Activated T-cell treated with anti-CD3 and anti-CD28 coated beads for 4 hours (primary cell): ENCODE results near the gene TRABD2B.

ENCODE experiments used
- DNase-seq: peaks from one replicate; pipeline ENCODE4 v3.0.0-alpha.2; 2020

TRABD2B gene

GRCh38 chr1:48021792-48022191 is 24.6 kb upstream of the TRABD2B start:
- no peak for DNase-seq

GRCh38 chr1:48019714-48020315 is 22.6 kb upstream of the TRABD2B start:
- DNase-seq, result no peak

- no peak for DNase-seq
These were observed 21.6 kb upstream of the TRABD2B start for GRCh38 chr1:48018799-48019198.

- DNase-seq, result no peak
These were observed 20.5 kb upstream of the TRABD2B start for GRCh38 chr1:48017716-48018115.

DNA sequence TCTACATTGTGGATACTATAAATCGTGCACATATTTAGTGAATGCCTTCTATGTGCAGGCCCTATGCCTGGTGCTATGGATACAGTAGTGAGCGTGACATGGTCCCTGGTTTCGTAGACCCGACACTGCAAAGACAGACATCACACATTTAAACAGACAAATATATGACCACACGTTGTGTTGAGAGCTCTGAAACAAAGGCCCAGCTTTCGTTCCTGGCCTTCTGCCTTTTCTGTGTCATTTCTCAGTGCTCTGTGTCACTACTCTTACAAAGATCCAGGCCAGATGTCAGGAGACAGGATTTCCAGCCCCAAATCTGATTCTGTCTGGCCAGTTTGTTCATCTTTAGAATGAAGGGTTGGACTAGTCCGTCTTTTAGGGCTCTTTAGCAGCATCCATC is 19.3 kb upstream of the TRABD2B start:
- no peak for DNase-seq

- no peak for DNase-seq
These were observed 16.1 kb upstream of the TRABD2B start for GRCh38 chr1:48013270-48013669.

GRCh38 chr1:48007047-48007446 is 9.9 kb upstream of the TRABD2B start:
- DNase-seq, result no peak

DNA sequence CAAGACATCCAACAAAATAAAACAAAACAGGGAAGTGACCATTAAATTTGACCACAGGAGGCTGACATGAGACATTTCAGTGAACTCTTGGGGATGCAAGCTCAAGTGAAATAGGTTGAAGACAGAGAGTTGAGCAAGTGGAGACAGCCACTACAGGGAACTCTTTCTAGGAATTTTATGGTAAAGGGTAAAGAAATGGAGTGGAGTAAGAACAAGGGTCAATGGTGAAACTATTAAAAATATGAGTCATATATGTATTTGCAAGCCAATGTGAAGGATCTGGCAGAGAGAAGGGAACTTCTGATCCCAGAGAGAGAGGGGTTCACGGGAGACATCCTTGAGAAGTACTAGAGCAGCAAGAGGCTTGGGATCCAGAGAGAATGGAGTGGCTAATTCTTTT is 9.1 kb upstream of the TRABD2B start:
- DNase-seq, result no peak

DNA sequence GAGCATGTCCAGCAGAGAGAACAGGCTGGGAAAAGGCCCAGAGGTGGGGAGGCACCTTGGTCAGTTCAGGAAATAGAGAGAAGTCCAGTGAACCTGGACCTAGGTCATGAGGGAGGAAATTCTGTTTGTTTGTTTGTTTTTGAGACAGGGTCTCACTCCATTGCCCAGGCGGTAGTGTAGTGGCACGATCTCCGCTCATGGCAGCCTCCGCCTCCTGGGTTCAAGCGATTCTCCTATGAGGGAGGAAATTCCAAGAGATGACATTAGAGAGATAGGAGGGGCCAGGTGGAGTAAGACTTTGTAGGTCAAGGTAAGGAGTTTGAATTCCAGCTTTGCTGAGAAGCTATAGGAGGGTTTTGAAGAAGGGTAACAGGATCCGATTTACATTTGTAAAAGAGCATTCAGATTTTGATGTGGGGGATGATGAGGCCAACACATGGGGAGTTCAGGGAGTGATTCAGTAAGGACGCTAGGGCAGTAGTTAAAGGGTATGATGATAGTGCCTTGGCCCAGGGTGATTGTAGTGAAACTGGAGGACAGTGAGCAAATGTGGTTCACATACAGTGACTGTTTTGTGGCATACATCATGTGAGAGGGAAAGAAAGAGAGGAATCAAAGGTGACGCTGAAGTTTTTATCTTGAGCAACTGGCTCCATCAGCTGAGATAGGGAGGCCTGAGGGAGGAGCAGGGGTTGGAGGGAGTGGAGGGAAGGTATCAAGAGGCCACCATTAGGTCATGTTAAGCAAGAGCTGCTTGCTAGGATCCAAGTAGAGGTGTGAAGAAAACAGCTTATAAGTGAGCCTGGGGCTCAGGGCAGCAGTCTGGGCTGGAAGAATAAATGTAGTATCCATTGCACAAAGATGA is 8.3 kb upstream of the TRABD2B start:
- no peak for DNase-seq

GRCh38 chr1:48003741-48004531 is 6.8 kb upstream of the TRABD2B start:
- no peak for DNase-seq

DNA sequence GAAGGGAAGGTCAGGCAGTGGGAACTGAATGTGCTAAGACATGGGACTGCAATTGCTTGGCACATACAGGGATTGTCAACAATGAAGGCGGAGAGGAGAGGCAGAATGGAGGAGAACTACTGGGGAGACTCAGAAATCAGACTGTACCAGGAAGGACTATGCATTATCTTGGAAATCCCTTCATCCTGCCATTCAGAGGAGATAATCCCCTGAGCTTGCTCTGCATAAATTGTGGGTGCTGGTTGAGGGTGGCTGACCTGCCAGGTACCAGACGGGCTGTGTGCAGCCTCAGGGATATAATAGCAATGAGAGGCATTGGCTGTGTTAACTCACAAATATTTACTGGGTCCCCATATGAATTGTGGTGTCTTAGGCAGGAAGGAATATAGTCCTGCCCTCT is 5.0 kb upstream of the TRABD2B start:
- no peak for DNase-seq

DNA sequence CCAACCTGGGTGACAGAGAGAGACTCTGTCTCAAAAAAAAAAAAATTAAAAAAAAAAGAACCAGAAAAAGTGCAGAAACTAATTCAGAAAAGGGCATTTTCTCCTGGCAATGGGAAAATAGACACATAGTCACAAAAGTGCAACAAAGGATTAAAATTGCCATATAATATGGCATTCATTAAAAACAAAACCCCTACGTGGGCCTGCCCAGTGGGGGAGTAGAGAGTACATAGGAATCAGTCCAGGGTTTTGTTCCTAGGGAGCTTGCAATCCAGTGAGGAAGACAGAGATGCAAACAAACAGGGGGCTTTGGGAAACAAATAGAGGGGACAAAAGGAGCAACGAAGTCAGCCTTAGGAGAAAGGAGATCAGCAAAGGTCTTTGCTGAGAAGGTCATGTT is 4.5 kb upstream of the TRABD2B start:
- no peak for DNase-seq

DNA sequence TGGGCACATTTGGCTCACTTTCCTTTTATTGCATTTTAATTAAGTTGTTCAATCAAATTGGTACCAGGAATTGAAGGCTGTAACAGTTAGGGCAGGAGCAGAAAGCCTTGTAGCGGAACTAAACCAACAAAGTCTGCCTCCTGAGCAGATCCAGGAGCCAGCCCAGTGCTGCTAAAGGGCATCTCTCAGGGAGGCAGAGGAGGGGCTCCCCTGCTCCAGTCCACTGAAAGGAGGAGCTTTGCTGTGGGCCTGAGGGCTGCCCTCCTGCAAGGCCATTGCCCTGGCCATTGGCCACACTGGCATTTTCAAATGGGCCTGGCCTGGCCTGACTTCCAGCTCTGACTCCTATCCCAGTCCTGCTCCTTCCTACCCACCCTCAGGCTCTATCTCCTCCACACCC is 3.7 kb upstream of the TRABD2B start:
- DNase-seq, result no peak

- DNase-seq, result no peak
These were observed 1.9 kb upstream of the TRABD2B start for GRCh38 chr1:47999097-47999496.

DNA sequence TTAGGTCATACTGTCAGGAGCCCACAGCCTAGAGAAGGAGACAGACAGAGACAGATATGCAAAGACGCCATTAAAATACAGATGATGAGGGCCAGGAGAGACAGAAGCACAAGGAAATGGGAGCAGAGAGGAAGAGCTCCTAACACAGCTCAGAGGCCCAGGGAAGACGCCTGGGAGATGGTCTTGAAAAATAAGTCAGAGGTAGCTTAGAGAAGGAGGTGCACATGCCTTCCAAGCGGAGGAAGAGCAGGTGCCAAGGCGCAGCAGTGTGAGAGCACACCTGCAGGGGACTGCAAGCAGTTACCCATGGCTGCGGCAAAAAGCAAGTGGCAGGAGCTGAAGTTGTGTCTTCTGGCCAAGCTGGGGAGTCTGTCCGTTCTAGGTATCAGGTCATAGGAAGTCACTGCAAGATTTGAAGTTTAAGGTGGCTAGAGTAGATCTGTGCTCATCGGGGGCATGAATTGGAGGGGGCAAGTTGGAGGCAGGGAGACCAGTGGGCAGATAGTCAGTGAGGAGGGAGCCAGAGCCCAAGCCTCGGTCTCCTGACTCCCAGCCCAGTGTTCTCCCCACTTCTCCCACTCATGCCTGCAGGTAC is 1.3 kb upstream of the TRABD2B start:
- no peak for DNase-seq

GRCh38 chr1:47996406-47997226 is 569 bp downstream of the TRABD2B start:
- DNase-seq, result no peak

DNA sequence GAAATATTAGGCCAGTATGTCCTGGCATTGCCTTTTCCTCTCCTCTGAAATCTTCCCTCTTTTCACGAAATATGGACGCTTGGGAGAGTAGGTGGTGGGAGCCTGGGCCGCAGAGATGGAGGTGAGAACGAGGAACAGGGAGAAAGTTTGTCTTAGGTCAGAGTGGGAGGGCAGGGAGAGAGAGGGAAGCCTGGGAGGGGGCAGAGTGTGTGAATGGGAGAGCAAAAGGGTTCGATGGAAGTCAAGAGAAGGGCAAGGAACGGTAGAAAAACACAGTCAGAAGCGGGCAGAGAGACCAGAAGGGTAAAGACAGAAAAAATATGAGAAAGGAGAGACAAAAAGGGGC is 1.2 kb downstream of the TRABD2B start:
- no peak for DNase-seq

DNA sequence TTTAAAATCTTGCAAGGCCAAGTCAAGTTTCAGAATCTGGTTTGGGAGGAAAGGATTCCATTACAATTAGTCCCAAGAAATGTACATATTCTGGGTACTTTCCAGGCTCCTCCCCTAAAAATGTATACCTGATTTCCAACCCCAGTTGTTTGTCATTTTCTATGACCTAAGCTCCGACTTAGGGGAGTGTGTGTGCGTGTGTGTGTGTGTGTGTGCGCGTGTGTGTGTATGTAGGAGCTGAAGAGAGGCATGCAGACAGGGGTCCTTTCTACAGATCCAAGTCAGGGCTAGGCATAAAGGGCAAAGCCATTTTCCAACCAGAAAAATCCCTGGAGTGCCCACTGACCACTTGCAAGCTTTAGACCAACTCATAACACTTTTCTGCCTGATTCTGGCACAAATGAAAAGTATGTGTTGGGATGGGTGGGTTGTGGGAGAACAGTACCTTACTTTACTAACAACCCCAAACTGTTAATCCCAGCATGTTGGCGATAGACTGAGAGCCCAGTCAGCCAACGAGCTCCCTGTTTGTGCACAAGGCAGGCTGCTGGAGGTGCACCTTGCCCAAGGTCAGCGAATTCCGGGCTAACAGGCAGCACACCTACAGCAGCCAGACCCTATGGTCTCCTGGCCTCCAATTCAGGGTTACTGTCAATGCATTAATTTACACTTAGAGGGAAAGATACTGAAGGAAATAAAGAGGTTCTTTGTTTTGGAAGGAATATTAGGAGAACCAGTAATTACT is 1.7 kb downstream of the TRABD2B start:
- no peak for DNase-seq

DNA sequence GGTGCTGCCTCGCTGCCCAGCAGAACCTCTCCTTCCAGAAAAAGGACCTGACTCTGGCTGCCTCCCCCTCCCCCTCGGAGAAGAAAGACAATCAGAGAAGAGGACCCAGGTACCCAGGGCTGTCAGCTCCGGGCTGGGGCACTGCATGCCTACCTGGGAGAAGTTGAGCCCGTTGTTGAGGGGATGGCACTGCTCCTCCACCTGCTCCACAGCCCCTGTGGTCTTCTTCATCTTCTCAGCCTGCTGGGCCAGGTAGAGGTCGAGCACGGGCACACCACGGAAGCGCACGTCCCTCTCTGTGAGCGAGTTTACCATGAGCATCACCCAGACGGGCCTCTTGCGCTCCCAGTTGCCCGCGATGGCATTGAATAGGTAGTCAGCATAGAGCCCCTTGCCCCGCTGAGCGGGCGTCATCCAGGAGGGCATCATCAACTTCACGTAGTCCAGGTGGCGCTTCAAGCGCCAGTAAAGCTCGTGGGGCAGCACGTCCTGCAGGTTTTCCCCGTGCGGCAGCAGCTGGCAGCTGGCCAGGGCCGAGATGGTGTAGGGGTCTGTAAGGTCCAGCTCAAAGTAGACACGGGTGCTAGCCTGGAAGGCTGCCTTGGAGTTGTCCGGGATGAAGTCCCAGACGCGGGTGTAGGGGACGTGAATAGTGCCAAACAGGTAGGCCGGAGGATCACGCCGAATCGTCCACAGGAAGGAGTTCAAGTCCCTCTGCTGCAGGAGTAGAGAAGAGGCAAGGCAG is 3.1 kb downstream of the TRABD2B start:
- no peak for DNase-seq

- no peak for DNase-seq
These were observed 3.8 kb downstream of the TRABD2B start for GRCh38 chr1:47993416-47993740.

GRCh38 chr1:47992720-47993415 is 4.3 kb downstream of the TRABD2B start:
- DNase-seq, result no peak
